NCI-H146 treated with DMSO at 0.1 percent for 48 hours (cell line): ENCODE results near the gene SELENOV.

ENCODE experiments used
- DNase-seq: peaks from one replicate; lab custom pipeline; 2025; ENCODE audit not compliant: unreplicated experiment; lab: John Stamatoyannopoulos, UW

The SELENOV gene

GRCh38 chr19:39492788-39493187 lies 22.2 kb upstream of the SELENOV start:
- DNase-seq = no peak

DNA sequence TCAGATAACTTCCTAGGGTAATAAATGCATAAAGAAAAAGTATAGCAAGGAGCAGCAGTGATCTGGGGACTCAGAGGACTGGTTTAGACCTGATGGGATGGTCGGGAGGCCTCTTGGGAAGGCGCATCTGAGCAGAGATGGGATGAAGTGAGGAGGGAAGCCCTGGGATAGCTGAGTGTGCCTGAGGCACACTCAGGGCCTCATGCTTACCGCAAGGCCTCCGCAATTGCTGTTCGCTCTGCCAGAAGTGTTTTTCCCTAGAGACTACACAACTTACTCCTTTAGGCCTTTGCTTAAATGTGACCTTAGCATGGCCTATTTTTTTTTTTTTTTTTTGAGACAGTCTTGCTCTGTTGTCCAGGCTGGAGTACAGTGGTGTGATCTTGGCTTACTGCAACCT lies 20.3 kb upstream of the SELENOV start:
- no peak for DNase-seq

DNA sequence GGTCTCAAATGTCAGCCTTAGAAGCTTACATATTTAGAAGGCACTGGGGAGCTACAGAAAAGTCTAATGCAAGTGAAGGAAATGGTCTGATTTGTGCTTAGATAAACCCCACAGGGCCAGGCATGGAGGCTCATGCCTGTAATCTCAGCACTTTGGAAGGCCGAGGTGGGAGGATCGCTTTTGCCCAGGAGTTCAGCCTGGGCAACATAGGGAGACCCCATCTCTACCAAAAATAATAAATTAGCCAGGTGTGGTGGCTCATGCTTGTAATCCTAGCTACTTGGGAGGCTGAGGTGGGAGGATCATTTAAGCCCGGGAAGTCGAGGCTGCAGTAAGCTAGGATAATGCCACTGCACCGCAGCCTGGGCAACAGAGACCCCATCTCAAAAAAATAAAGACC lies 18.9 kb upstream of the SELENOV start:
- DNase-seq = no peak

DNA sequence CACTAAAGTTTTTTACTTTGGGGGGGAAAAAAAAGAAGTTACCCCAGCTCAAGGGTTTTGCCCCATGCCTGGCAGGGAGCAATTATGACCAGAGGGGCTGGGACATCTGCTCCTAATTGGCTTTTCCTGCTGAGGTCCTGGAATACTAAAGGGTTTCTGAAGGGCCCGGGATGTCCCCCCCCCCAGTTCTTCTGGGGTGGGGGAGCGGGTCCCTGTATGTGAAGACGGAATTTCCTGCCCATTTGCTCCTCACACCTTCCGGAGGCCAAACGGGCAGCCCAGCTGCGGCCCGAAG lies 17.3 kb upstream of the SELENOV start:
- no peak for DNase-seq

DNA sequence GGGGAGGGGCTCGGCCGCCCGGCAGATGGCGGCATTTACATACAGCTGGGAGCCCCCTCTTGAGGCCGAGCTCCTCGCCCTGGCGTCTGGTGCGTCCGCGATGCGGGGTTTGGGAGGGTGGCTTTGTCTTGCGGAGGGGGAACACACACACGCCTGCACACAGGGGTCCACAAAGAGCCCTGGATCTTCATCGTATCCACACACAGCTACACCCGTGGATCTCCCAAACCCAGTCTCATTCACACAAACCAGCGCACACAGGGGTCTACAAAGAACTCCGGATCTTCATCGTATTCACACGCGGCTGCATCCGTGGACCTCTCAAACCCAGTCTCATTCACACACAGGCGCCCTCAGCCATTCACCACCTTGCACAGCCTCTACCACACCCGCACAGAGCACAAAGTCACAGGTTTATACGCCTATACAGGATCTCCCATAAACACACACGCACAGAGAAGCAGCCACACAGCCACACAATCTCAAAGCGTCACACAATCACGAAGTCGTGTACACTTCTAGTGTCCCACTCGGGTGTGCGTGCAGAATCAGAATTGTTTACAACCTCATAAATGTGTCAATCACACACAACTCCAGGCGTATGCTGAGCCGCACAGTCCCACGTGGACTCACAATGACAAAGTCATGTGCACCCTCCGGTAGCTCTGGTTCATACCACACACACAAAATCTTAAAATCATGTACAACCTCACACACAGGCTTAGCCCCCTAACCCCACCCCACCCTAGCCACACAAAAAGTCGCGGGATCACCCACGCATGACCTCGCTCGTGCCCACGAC lies 16.7 kb upstream of the SELENOV start:
- DNase-seq = peak; percentile 89

DNA sequence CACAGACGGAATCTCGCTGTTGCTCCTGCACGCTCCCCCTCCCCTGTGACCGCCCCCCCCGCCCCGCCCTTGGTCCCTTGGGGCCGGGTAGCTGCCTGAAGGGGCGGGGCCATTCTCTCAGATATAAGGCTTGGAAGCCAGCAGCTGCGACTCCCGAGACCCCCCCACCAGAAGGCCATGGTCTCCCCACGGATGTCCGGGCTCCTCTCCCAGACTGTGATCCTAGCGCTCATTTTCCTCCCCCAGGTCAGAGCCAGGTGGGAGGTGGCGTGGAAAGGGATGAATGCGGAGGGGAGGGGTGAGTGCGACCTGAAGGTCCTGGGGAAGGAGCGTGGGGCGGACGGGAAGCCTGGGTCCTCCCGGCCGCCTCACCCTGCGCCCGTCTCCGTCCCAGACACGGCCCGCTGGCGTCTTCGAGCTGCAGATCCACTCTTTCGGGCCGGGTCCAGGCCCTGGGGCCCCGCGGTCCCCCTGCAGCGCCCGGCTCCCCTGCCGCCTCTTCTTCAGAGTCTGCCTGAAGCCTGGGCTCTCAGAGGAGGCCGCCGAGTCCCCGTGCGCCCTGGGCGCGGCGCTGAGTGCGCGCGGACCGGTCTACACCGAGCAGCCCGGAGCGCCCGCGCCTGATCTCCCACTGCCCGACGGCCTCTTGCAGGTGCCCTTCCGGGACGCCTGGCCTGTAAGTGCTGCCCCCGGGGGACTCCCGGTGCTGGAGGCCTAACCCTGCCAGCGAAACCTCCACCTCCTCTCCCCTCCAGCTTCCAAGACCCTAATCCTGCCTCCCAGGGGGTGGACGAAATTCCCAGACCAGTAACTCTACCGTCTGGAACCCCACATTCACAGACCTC lies 15.9 kb upstream of the SELENOV start, which contains the start of gene DLL3:
TSS of gene DLL3 (plus strand) at position 150 of the 845 bp plus-strand sequence. CDS start at position 178, 28 bp downstream.
- peak; percentile 67 for DNase-seq

DNA sequence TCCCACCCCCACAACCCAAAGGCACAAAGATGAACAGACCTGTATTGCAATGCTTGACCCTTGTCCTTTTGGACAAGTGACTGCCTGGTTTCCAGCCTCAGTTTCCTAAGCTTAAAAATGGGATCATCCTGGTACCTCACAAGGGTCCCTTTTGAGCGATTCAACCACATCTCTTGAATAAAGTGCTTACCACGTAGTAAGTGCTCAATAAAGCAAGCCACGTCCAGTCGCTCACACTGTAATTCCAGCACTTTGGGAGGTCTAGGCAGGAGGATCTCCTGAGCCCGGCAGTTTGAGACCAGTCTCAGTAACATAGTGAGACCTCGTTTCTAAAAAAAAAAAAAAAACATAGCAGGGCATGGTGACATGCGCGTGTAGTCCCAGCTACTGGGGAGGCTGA lies 15.0 kb upstream of the SELENOV start:
- no peak for DNase-seq

DNA sequence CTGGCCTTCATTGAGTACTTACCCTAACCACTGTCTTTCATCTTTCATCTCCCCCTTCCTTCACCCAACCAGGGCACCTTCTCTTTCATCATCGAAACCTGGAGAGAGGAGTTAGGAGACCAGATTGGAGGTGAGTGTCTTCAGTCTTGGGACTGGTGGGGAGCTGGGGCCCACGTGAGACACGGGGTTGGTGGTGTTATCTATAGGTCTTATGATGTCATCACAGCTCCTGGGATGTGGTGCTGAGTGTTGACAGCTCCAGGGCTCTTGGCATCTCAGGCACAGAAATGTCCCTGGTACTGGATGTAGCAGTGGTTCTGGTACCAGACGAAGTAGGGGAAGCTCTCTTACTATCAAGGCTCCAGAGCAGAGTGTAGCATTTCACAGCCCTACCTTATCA lies 14.4 kb upstream of the SELENOV start:
- no peak for DNase-seq

DNA sequence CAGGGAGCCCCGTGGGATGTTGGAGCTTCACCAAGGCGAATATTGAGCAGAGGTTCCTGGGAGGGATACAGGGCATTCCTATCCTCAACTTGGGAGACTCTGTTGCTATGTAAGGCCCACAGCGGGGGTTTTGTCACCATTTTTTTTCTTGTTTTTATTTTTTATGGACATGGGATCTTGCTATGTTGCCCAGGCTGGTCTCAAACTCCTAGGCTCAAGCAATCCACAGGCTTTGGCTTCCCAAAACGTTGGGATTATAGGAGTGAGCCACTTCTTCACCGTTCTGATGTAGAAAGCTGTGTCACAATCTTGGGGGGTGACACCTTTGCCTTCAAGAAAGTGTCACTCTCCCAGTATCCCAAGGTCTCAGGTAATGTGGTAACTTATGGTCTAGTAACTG lies 13.6 kb upstream of the SELENOV start:
- no peak for DNase-seq

DNA sequence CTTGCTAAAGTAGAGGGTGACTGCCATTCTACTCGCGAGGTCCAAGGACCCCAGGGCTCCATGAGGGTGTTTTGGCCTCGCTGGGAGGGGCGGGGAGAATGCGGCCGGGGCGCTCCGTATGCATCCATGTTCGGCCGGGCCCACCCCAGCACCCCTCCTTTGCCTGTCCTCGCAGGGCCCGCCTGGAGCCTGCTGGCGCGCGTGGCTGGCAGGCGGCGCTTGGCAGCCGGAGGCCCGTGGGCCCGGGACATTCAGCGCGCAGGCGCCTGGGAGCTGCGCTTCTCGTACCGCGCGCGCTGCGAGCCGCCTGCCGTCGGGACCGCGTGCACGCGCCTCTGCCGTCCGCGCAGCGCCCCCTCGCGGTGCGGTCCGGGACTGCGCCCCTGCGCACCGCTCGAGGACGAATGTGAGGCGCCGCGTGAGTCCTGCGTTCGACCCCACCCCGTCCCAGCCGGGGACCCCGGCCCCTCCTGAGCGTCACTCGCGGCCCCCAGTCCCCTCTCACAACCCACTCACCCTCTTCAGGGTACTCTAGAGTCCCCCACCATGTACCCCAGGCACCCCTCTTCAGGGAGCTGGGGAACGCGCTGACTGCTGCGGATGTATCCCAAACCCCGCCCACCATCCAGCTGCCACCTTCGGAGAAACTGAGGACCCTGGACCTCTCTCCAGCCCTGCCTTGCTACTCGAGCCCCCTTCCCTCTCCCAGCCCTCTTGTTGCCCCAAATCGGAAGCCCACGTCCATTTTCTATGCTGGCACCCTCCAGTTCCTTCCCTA lies 12.1 kb upstream of the SELENOV start:
- DNase-seq = no peak

- no peak for DNase-seq
Observed at GRCh38 chr19:39506598-39506943, 8.4 kb upstream of the SELENOV start.

DNA sequence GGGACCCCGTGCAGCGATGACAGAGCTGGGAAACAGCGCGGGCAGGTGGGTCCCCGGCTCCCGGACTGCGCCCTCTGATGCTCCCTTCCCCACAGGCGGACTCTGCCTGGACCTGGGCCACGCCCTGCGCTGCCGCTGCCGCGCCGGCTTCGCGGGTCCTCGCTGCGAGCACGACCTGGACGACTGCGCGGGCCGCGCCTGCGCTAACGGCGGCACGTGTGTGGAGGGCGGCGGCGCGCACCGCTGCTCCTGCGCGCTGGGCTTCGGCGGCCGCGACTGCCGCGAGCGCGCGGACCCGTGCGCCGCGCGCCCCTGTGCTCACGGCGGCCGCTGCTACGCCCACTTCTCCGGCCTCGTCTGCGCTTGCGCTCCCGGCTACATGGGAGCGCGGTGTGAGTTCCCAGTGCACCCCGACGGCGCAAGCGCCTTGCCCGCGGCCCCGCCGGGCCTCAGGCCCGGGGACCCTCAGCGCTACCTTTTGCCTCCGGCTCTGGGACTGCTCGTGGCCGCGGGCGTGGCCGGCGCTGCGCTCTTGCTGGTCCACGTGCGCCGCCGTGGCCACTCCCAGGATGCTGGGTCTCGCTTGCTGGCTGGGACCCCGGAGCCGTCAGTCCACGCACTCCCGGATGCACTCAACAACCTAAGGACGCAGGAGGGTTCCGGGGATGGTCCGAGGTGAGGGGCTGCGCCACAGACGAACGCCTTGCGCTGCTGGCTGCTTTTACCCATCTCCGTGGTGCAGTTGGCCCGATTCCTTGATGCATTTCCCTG lies 7.8 kb upstream of the SELENOV start:
- DNase-seq = peak; percentile 81

DNA sequence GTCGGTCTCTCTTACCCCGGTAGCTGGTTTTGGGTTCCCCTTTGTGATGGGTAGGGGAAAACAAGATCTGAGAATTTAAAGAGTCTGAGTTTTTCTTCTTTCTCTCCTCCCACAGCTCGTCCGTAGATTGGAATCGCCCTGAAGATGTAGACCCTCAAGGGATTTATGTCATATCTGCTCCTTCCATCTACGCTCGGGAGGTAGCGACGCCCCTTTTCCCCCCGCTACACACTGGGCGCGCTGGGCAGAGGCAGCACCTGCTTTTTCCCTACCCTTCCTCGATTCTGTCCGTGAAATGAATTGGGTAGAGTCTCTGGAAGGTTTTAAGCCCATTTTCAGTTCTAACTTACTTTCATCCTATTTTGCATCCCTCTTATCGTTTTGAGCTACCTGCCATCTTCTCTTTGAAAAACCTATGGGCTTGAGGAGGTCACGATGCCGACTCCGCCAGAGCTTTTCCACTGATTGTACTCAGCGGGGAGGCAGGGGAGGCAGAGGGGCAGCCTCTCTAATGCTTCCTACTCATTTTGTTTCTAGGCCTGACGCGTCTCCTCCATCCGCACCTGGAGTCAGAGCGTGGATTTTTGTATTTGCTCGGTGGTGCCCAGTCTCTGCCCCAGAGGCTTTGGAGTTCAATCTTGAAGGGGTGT lies 7.1 kb upstream of the SELENOV start:
- DNase-seq = peak; percentile 50

DNA sequence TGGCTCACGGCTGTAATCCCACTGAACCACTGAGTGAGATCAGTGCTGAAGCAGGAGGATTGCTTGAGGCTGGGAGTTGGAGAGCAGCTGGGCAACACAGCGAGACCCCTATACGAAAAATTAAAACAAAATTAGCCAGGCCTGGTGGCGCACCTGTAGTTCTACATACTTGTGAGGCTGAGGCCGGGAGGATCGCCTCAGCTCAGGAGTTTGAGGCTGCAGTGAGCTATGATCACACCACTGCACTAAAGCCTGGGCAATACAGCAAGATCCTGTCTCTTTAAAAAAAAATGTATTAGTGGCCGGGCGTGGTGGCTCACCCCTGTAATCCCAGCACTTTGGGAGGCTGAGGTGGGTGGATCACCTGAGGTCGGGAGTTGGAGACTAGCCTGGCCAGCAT lies 6.3 kb upstream of the SELENOV start:
- DNase-seq = no peak

- DNase-seq = no peak
Observed at GRCh38 chr19:39509233-39509632, 5.7 kb upstream of the SELENOV start.

- DNase-seq = no peak
Observed at GRCh38 chr19:39512988-39513387, 2.0 kb upstream of the SELENOV start.

GRCh38 chr19:39515551-39516191 lies 732 bp downstream of the SELENOV start:
- no peak for DNase-seq

- no peak for DNase-seq
Observed at GRCh38 chr19:39516270-39516669, 1.3 kb downstream of the SELENOV start.

DNA sequence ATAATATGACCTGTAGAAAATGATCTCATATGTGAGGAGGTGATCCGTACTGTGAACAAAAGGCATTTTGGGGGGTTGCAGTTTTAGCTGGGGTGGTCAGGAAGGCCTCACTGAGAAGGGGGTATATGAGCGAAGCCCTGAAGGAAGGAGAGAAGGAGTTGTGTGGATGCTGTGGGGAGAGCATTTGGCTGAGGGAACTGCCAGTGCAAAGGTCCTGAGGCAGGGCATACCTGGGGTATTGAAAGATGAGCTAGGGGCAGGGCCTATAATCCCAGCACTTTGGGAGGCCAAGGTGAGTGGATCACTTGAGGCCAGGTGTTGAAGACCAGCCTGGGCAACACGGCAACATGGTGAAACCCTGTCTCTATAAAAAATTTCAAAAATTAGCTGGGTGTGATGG lies 2.5 kb downstream of the SELENOV start:
- no peak for DNase-seq

DNA sequence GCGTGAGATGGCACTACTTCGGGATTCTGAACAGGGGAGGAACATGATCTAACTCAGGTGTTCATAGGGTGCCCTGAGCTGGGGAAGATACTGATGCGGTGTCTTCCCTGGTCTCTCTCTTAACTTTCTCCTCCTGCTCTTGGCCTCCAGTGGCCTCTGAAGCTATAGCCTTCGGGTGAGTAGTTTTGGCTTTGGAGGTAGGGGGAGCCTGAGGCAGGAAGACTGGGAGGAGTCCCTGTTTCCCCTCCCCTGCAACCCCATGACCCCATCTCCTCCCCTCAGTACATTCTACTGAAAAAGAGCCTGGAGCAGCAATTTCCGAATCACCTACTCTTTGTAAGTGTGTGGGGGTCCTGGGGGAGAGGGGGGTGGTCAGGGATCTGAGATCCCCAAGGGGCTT lies 3.5 kb downstream of the SELENOV start:
- DNase-seq = no peak
